PC-9 (cell line): ENCODE results near the gene AUTS2. TPM values are rescaled to one million over a fixed set of nuclear protein-coding genes. Genes with fewer than 3 reads are reported as not detected.

ENCODE experiments used
- BruUV-seq: library from RNA; stranded (reverse); fragments of 400-500 nt; replicated peaks from 2 replicates; lab custom pipeline; 2021; lab: Mats Ljungman, UMichigan
- CTCF ChIA-PET: fragments of 300-600 bp; sonication (Branson Sonifier 250); formaldehyde crosslinking; loops from one replicate; lab custom pipeline; 2022; ENCODE audit warnings: antibody characterized with exemption; lab: Charles Lee
- POLR2A ChIA-PET: fragments of 300-600 bp; sonication (Branson Sonifier 250); formaldehyde crosslinking; loops from one replicate; lab custom pipeline; 2022; ENCODE audit warnings: antibody characterized with exemption; ENCODE audit not compliant: unreplicated experiment; lab: Charles Lee
- DNase-seq, 2 experiments: peaks; one replicate each; pipeline versions ENCODE4 v3.0.0 to v3.0.0-alpha.2; 2015 to 2022; ENCODE audit warnings: mixed read lengths in 1 of 2
- H2AFZ ChIP-seq: fragments of 200-600 bp; sonication (generic); 2 replicates; pipeline ENCODE4 v1.8.1; 2017; ENCODE audit warnings: antibody characterized with exemption
- H3F3A ChIP-seq: fragments of 200-600 bp; sonication (generic); 2 replicates; pipeline ENCODE4 v1.8.1; 2017; ENCODE audit warnings: antibody characterized with exemption, mild to moderate bottlenecking, low read depth; ENCODE audit not compliant: insufficient read depth
- H3K27ac ChIP-seq: fragments of 200-600 bp; sonication (generic); 2 replicates; pipeline ENCODE4 v1.6.1; 2016; ENCODE audit warnings: mixed run types
- H3K27me3 ChIP-seq: fragments of 200-600 bp; sonication (generic); 2 replicates; pipeline ENCODE4 v1.6.1; 2016; ENCODE audit warnings: low read depth, mixed run types; ENCODE audit not compliant: insufficient read depth
- H3K36me3 ChIP-seq: fragments of 200-600 bp; sonication (generic); 2 replicates; pipeline ENCODE4 v1.6.1; 2016; ENCODE audit warnings: low read depth, mixed run types
- H3K4me1 ChIP-seq: fragments of 200-600 bp; sonication (generic); replicated peaks from 2 replicates; pipeline ENCODE4 v1.6.1; 2016; ENCODE audit warnings: mixed run types; ENCODE audit not compliant: insufficient read depth
- H3K4me2 ChIP-seq: fragments of 200-600 bp; sonication (generic); 2 replicates; pipeline ENCODE4 v1.6.1; 2017; ENCODE audit warnings: mixed run types
- H3K4me3 ChIP-seq: fragments of 200-600 bp; sonication (generic); 2 replicates; pipeline ENCODE4 v1.6.1; 2016; ENCODE audit warnings: mixed run types
- H3K79me2 ChIP-seq: fragments of 200-600 bp; sonication (generic); 2 replicates; pipeline ENCODE4 v1.6.1; 2017; ENCODE audit warnings: low read depth, mixed run types
- H3K9me2 ChIP-seq: fragments of 200-600 bp; sonication (generic); 2 replicates; pipeline ENCODE4 v1.8.1; 2017; ENCODE audit warnings: mild to moderate bottlenecking; ENCODE audit not compliant: insufficient read depth
- H3K9me3 ChIP-seq: fragments of 200-600 bp; sonication (generic); 2 replicates; pipeline ENCODE4 v1.8.1; 2016; ENCODE audit warnings: low read depth; ENCODE audit not compliant: insufficient read depth
- H4K20me1 ChIP-seq: fragments of 200-600 bp; sonication (generic); 2 replicates; pipeline ENCODE4 v1.8.1; 2017; ENCODE audit not compliant: insufficient read depth
- CTCF ChIP-seq: fragments of 200-600 bp; sonication (generic); conservative IDR thresholded peaks from 2 replicates; pipeline ENCODE4 v1.6.1; 2017; ENCODE audit warnings: mixed run types, antibody characterized with exemption, mild to moderate bottlenecking, moderate library complexity
- EZH2 ChIP-seq: fragments of 200-600 bp; sonication (generic); IDR thresholded peaks from 2 replicates; pipeline ENCODE4 v1.8.0; 2017; ENCODE audit warnings: antibody characterized with exemption, low read depth
- intact Hi-C: fragments of 100-400 bp; cut with micrococcal nuclease; formaldehyde crosslinking; loops from one replicate; pipeline ENCODE4 v1.10.0; 2022; ENCODE audit not compliant: unreplicated experiment
- total RNA-seq: library from RNA; stranded (reverse); gene quantifications from 2 replicates; pipeline ENCODE4 v1.2.3, GENCODE V29; 2021

Gene AUTS2
- total RNA-seq, 1 experiment from 2014 or later, result not detected

GRCh38 chr7:69757528-69757927 lies 159.3 kb downstream of the AUTS2 start:
- H3K36me3 ChIP-seq, result no peaks in the 10 kb centered on the region
- H2AFZ ChIP-seq, result no peak overlapping the region
- H3K79me2 ChIP-seq, result no peaks in the 10 kb centered on the region
- TF ChIP-seq EZH2 (no peak), CTCF (no peak)
- no TSS peak for BruUV-seq
- no peaks in the 10 kb centered on the region for H3K27me3 ChIP-seq
- no peaks in the 10 kb centered on the region for H3F3A ChIP-seq
- H3K27ac ChIP-seq, result no peak overlapping the region
- H3K4me3 ChIP-seq, result no peak overlapping the region
- H3K4me1 ChIP-seq, result no peaks in the 10 kb centered on the region
- no peaks in the 10 kb centered on the region for H3K9me2 ChIP-seq
- no peak overlapping the region for H3K4me2 ChIP-seq
- no peaks in the 10 kb centered on the region; the same call in 1 of the 2 replicates for H4K20me1 ChIP-seq
- ChIA-PET CTCF (no interaction called here), POLR2A (no interaction called here)
- intact Hi-C loops, result no loop called here
- no peak for DNase-seq
- no peaks in the 10 kb centered on the region for H3K9me3 ChIP-seq

DNA sequence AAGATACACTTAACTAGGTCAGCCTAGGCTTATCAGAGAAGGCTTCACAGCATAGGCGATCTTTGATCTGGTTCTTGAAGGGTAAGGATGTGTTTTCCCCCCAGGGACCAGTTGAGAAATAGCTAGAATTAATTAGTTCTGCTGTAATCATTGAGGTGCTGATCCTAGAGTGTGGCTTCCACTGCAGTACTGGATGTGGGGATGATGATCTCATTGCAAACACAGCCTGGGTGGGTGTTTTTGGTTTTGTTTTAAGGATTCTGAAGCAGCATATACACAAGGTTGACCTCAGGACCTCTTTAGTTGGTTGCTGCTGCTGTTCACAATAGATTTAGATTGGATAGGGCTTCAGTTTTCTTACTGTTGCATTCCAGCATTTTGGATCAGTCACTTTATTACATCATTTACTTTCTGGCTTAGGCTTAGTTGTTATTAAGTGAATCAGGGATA lies 159.7 kb downstream of the AUTS2 start:
- intact Hi-C loops, result no loop called here
- no peak overlapping the region for H2AFZ ChIP-seq
- CTCF ChIA-PET, result no interaction called here
- no TSS peak for BruUV-seq
- H3K4me3 ChIP-seq, result no peak overlapping the region
- TF ChIP-seq EZH2 (no peak), CTCF (no peak)
- no peaks in the 10 kb centered on the region for H3K9me2 ChIP-seq
- H3K9me3 ChIP-seq, result no peaks in the 10 kb centered on the region
- no peak overlapping the region for H3K4me2 ChIP-seq
- H3K27me3 ChIP-seq, result no peaks in the 10 kb centered on the region
- no peaks in the 10 kb centered on the region for H3K36me3 ChIP-seq
- H3K79me2 ChIP-seq, result no peaks in the 10 kb centered on the region
- no peaks in the 10 kb centered on the region for H3K4me1 ChIP-seq
- DNase-seq, result no peak
- no peaks in the 10 kb centered on the region; the same call in 1 of the 2 replicates for H4K20me1 ChIP-seq
- H3F3A ChIP-seq, result no peaks in the 10 kb centered on the region
- POLR2A ChIA-PET, result no interaction called here
- no peak overlapping the region for H3K27ac ChIP-seq

GRCh38 chr7:69759373-69759772 lies 161.1 kb downstream of the AUTS2 start:
- intact Hi-C loops, result no loop called here
- POLR2A ChIA-PET, result no interaction called here
- no peaks in the 10 kb centered on the region for H3K4me1 ChIP-seq
- H3K9me2 ChIP-seq, result no peaks in the 10 kb centered on the region
- H3K4me2 ChIP-seq, result no peak overlapping the region
- no peaks in the 10 kb centered on the region for H3K9me3 ChIP-seq
- H3F3A ChIP-seq, result no peaks in the 10 kb centered on the region
- no TSS peak for BruUV-seq
- no peak overlapping the region for H2AFZ ChIP-seq
- CTCF ChIA-PET, result no interaction called here
- H3K4me3 ChIP-seq, result no peak overlapping the region
- TF ChIP-seq EZH2 (no peak), CTCF (no peak)
- no peak for DNase-seq
- no peaks in the 10 kb centered on the region for H3K79me2 ChIP-seq
- H3K27ac ChIP-seq, result no peak overlapping the region
- no peaks in the 10 kb centered on the region; the same call in 1 of the 2 replicates for H4K20me1 ChIP-seq
- no peaks in the 10 kb centered on the region for H3K36me3 ChIP-seq
- no peaks in the 10 kb centered on the region for H3K27me3 ChIP-seq
